Measurements from ENCODE around the gene BCLAF3.

The BCLAF3 gene

GRCh38 chrX:20001588-20001987 is 10.7 kb upstream of the BCLAF3 start:
- no peak for DNase-seq (ENCODE audit: low spot score)
- no peak for TF ChIP-seq CTCF (IDR thresholded peaks at IDR 0.05; ENCODE audit: extremely low read depth, missing control alignments)

GRCh38 chrX:19991350-19991718 is 473 bp upstream of the BCLAF3 start:
- no peak for TF ChIP-seq CTCF (IDR thresholded peaks at IDR 0.05; ENCODE audit: extremely low read depth, missing control alignments)
- DNase-seq (ENCODE audit: low spot score): peak; percentile 3

- peak; percentile 31 for DNase-seq (ENCODE audit: low spot score)
- TF ChIP-seq CTCF (IDR thresholded peaks at IDR 0.05; ENCODE audit: extremely low read depth, missing control alignments): no peak
Measured at GRCh38 chrX:19990151-19990555, 708 bp downstream of the BCLAF3 start.

- no peak for DNase-seq (ENCODE audit: low spot score)
- no peak for TF ChIP-seq CTCF (IDR thresholded peaks at IDR 0.05; ENCODE audit: extremely low read depth, missing control alignments)
Measured at GRCh38 chrX:19987856-19988255, 3.0 kb downstream of the BCLAF3 start.

- no peak for TF ChIP-seq CTCF (IDR thresholded peaks at IDR 0.05; ENCODE audit: extremely low read depth, missing control alignments)
- no peak for DNase-seq (ENCODE audit: low spot score)
Measured at GRCh38 chrX:19986531-19986930, 4.3 kb downstream of the BCLAF3 start.

- no peak for TF ChIP-seq CTCF (IDR thresholded peaks at IDR 0.05; ENCODE audit: extremely low read depth, missing control alignments)
- no peak for DNase-seq (ENCODE audit: low spot score)
Measured at GRCh38 chrX:19981947-19982346, 8.9 kb downstream of the BCLAF3 start.

- DNase-seq (ENCODE audit: low spot score): no peak
- TF ChIP-seq CTCF (IDR thresholded peaks at IDR 0.05; ENCODE audit: extremely low read depth, missing control alignments): no peak
Measured at GRCh38 chrX:19975845-19976244, 15.0 kb downstream of the BCLAF3 start.
